Measurements from ENCODE around the gene TNFAIP2.

- TF ChIP-seq POLR2A (IDR thresholded peaks at IDR 0.05) (no peak), EP300 (IDR thresholded peaks at IDR 0.05) (no peak)
- TF ChIP-seq, protein P1, sequence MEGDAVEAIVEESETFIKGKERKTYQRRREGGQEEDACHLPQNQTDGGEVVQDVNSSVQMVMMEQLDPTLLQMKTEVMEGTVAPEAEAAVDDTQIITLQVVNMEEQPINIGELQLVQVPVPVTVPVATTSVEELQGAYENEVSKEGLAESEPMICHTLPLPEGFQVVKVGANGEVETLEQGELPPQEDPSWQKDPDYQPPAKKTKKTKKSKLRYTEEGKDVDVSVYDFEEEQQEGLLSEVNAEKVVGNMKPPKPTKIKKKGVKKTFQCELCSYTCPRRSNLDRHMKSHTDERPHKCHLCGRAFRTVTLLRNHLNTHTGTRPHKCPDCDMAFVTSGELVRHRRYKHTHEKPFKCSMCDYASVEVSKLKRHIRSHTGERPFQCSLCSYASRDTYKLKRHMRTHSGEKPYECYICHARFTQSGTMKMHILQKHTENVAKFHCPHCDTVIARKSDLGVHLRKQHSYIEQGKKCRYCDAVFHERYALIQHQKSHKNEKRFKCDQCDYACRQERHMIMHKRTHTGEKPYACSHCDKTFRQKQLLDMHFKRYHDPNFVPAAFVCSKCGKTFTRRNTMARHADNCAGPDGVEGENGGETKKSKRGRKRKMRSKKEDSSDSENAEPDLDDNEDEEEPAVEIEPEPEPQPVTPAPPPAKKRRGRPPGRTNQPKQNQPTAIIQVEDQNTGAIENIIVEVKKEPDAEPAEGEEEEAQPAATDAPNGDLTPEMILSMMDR (IDR thresholded peaks at IDR 0.05) = no peak
Measured at GRCh38 chr14:103134405-103134804, 11.1 kb downstream of the TNFAIP2 start.

Data from ovary (tissue), 3 donors.